ENCODE data around the gene ABCB10. TPM values are rescaled to one million over a fixed set of nuclear protein-coding genes. Genes with fewer than 3 reads are reported as not detected.

The ABCB10 gene
- total RNA-seq, 1 experiment from 2014 or later, result 19.2 TPM

DNA sequence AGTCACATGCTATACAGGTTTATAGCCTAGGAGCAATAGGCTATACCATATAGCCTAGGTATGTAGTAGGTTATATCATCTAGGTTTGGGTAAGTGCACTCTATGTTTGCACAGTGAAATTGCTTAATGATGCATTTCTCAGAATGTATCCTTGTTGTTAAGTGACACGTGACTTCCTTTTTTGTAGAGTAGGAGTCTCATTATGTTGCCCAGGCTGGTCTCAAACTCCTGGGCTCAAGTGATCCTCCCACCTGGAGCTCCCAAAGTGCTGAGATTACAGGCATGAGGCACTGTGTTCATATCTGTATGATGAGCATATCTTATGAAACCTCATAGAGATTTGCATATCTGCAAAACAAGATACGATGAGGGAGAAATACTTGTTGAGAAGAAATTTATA lies 13.8 kb upstream of the ABCB10 start:
- DNase-seq (ENCODE audit: low read depth, low spot score), result no peak
- BruUV-seq (replicated peaks), result no TSS peak
- in situ Hi-C loops (cut with HindIII; ENCODE audit: low pct_unique_long_range_greater_than_20kb, low sequenced_read_pairs) (no loop called here), intact Hi-C loops (cut with micrococcal nuclease; ENCODE audit: unreplicated experiment) (no loop called here)
- Histone ChIP-seq H3K36me3 (ENCODE audit: control insufficient read depth, insufficient read depth, low read length) (no peaks in the 10 kb centered on the region), H3K4me3 (ENCODE audit: low read depth in 2 of 2, low read length in 2 of 2) (no peak overlapping the region), H3K27me3 (ENCODE audit: control insufficient read depth, insufficient read depth, low read length) (no peaks in the 10 kb centered on the region), H3K27ac (ENCODE audit: low read length) (no peak overlapping the region), H3K9me3 (ENCODE audit: control insufficient read depth, insufficient read depth, low read depth, low read length) (no peaks in the 10 kb centered on the region), H3K4me1 (ENCODE audit: control insufficient read depth, insufficient read depth, low read length) (no peaks in the 10 kb centered on the region)
- POLR2A ChIA-PET, result no interaction called here
- TF ChIP-seq TCF7L2 (IDR thresholded peaks at IDR 0.05; ENCODE audit: low read depth, low read length), result no peak
- TF ChIP-seq, protein P1, sequence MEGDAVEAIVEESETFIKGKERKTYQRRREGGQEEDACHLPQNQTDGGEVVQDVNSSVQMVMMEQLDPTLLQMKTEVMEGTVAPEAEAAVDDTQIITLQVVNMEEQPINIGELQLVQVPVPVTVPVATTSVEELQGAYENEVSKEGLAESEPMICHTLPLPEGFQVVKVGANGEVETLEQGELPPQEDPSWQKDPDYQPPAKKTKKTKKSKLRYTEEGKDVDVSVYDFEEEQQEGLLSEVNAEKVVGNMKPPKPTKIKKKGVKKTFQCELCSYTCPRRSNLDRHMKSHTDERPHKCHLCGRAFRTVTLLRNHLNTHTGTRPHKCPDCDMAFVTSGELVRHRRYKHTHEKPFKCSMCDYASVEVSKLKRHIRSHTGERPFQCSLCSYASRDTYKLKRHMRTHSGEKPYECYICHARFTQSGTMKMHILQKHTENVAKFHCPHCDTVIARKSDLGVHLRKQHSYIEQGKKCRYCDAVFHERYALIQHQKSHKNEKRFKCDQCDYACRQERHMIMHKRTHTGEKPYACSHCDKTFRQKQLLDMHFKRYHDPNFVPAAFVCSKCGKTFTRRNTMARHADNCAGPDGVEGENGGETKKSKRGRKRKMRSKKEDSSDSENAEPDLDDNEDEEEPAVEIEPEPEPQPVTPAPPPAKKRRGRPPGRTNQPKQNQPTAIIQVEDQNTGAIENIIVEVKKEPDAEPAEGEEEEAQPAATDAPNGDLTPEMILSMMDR (IDR thresholded peaks at IDR 0.05), result no peak
- TF ChIP-seq, protein P2, sequence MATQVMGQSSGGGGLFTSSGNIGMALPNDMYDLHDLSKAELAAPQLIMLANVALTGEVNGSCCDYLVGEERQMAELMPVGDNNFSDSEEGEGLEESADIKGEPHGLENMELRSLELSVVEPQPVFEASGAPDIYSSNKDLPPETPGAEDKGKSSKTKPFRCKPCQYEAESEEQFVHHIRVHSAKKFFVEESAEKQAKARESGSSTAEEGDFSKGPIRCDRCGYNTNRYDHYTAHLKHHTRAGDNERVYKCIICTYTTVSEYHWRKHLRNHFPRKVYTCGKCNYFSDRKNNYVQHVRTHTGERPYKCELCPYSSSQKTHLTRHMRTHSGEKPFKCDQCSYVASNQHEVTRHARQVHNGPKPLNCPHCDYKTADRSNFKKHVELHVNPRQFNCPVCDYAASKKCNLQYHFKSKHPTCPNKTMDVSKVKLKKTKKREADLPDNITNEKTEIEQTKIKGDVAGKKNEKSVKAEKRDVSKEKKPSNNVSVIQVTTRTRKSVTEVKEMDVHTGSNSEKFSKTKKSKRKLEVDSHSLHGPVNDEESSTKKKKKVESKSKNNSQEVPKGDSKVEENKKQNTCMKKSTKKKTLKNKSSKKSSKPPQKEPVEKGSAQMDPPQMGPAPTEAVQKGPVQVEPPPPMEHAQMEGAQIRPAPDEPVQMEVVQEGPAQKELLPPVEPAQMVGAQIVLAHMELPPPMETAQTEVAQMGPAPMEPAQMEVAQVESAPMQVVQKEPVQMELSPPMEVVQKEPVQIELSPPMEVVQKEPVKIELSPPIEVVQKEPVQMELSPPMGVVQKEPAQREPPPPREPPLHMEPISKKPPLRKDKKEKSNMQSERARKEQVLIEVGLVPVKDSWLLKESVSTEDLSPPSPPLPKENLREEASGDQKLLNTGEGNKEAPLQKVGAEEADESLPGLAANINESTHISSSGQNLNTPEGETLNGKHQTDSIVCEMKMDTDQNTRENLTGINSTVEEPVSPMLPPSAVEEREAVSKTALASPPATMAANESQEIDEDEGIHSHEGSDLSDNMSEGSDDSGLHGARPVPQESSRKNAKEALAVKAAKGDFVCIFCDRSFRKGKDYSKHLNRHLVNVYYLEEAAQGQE (IDR thresholded peaks at IDR 0.05; ENCODE audit: insufficient read depth in 1 of 2, low read depth in 2 of 2, low read length in 1 of 2), result no peak
- no peak for TF ChIP-seq SIN3A (IDR thresholded peaks at IDR 0.05; ENCODE audit: borderline replicate concordance, insufficient read depth, low read depth, low read length)
- no peak for TF ChIP-seq POLR2AphosphoS5 (IDR thresholded peaks at IDR 0.05; ENCODE audit: low read depth, low read length)
- no peak for ATAC-seq
- CTCF ChIA-PET, result no interaction called here

DNA sequence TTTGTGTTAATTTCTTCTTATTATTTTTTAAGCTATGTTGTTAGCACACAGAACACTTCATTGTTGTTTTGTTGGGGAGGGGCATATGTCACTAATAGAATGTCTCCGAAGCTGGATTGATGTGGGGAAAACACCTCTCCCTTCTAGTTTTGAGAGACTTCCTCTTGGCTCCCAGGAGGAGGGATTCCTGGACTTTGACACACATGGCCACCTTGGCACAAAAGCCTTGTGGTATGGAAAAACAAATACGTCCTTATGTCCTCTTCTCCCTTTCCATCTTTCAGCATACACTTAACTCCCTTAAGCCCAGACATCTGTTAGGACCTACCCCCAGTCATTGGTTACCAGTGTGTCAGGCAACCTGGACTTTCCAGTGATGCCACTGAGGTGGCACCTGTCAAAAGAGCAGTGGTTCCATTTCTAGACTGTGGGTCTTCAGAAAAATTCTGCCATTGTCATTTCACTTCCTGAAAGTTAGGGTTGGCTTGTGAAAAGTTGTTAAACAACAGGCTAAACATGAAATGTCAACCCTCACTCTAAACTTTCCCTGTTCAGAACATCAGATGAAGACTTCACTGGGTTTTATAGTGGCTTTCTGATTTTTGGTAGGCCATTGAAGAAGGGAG lies 12.5 kb upstream of the ABCB10 start:
- no peaks in the 10 kb centered on the region for H3K36me3 ChIP-seq (ENCODE audit: control insufficient read depth, insufficient read depth, low read length)
- DNase-seq (ENCODE audit: low read depth, low spot score), result no peak
- intact Hi-C loops (cut with micrococcal nuclease; ENCODE audit: unreplicated experiment) (no loop called here), in situ Hi-C loops (cut with HindIII; ENCODE audit: low pct_unique_long_range_greater_than_20kb, low sequenced_read_pairs) (no loop called here)
- no peak for ATAC-seq
- H3K4me3 ChIP-seq (ENCODE audit: low read depth in 2 of 2, low read length in 2 of 2), result no peak overlapping the region
- ChIA-PET POLR2A (no interaction called here), CTCF (interaction anchor here (0.8 kb wide), 1 partner anchor 12 kb away, joined by 3 read pairs; the partner anchor contains the start of gene ABCB10)
- H3K27me3 ChIP-seq (ENCODE audit: control insufficient read depth, insufficient read depth, low read length), result no peaks in the 10 kb centered on the region
- no peaks in the 10 kb centered on the region for H3K9me3 ChIP-seq (ENCODE audit: control insufficient read depth, insufficient read depth, low read depth, low read length)
- H3K4me1 ChIP-seq (ENCODE audit: control insufficient read depth, insufficient read depth, low read length), result no peaks in the 10 kb centered on the region
- no peak overlapping the region for H3K27ac ChIP-seq (ENCODE audit: low read length)
- TF ChIP-seq, protein P2 (IDR thresholded peaks at IDR 0.05; ENCODE audit: insufficient read depth in 1 of 2, low read depth in 2 of 2, low read length in 1 of 2), result no peak
- BruUV-seq (replicated peaks), result no TSS peak
